Body of pancreas (tissue), 4 donors: ENCODE data around the gene RHOBTB3. TPM values are rescaled to one million over a fixed set of nuclear protein-coding genes. Genes with fewer than 3 reads are reported as not detected.

ENCODE experiments used
- ATAC-seq: fragments of 150-250 bp; one replicate; pipeline ENCODE4 v1.9.1; 2016
- DNase-seq, 4 donors: peaks; one replicate each; pipeline ENCODE4 v3.0.0-alpha.2; 2019
- H3K27ac ChIP-seq, 4 donors: fragments of 200-600 bp; sonication (generic); 1 replicate in 3 of 4; 2 replicates in 1 of 4; pipeline versions ENCODE4 v1.5.1 to v1.6.1; 2016 to 2019; ENCODE audit warnings: mild to moderate bottlenecking in 1 of 4, mixed read lengths in 1 of 4, moderate library complexity in 1 of 4
- H3K27me3 ChIP-seq, 2 donors: fragments of 200-600 bp; sonication (generic); one replicate each; pipeline ENCODE4 v1.6.0; 2016; ENCODE audit warnings: mild to moderate bottlenecking in 1 of 2
- H3K36me3 ChIP-seq, 2 donors: fragments of 200-600 bp; sonication (generic); replicated peaks in 1 of 2; 2 replicates each; pipeline ENCODE4 v1.5.1; 2016; ENCODE audit warnings: low read depth in 2 of 2; ENCODE audit not compliant: insufficient read depth in 1 of 2
- H3K4me1 ChIP-seq: fragments of 200-600 bp; sonication (generic); one replicate; pipeline ENCODE4 v1.6.0; 2016
- H3K4me3 ChIP-seq, 2 donors: fragments of 200-600 bp; sonication (generic); 1 replicate in 1 of 2; 2 replicates in 1 of 2; pipeline ENCODE4 v1.5.1; 2016 to 2019
- H3K9me3 ChIP-seq, 3 donors: fragments of 200-600 bp; sonication (generic); 1 replicate in 2 of 3; 2 replicates in 1 of 3; pipeline ENCODE4 v1.5.1; 2016
- CTCF ChIP-seq, 7 experiments: fragments of 450-650 bp in 4 of 7; fragments of 200-600 bp in 3 of 7; sonication (generic) in 3 of 7; IDR thresholded peaks; one replicate each; pipeline ENCODE4 v1.5.1; 2016 to 2019; ENCODE audit warnings: antibody characterized with exemption in 7 of 7
- POLR2A ChIP-seq, 3 donors: fragments of 450-650 bp; IDR thresholded peaks; one replicate each; pipeline ENCODE4 v1.6.1; 2016; ENCODE audit warnings: antibody characterized with exemption in 3 of 3, mild to moderate bottlenecking in 2 of 3
- WGBS, 2 donors: methylation state at CpG; one replicate each; pipeline ENCODE4 v1.1.5; 2017; 5-methylcytosine and 5-hydroxymethylcytosine counted together
- intact Hi-C: fragments of 100-400 bp; cut with DNase I; formaldehyde crosslinking; loops from one replicate; pipeline ENCODE4 v1.15.1; 2023
- total RNA-seq, 2 donors: library from RNA; depleted of rRNA; stranded (reverse); fragments of >200 nt; gene quantifications; one replicate each; pipeline ENCODE4 v1.1.0, GENCODE V29; 2016

Gene RHOBTB3
- total RNA-seq, 2 donors from 2014 or later: 153 to 196 TPM

GRCh38 chr5:95761771-95762651, 30.9 kb downstream of the RHOBTB3 start:
- WGBS, 2 donors: 63 to 100% methylated on average over 1 of the region's 1 CpG
- Histone ChIP-seq H3K27ac (peak overlapping the region in 3 of 4 donors; percentile 22 to 47 (median 25)), H3K36me3 (peaks cover 0 to 4% of the 10 kb centered on the region in 2 donors), H3K4me3 (no peak overlapping the region), H3K4me1 (peaks cover 57% of the 10 kb centered on the region), H3K9me3 (no peaks in the 10 kb centered on the region), H3K27me3 (no peaks in the 10 kb centered on the region)
- no peak for TF ChIP-seq POLR2A (IDR thresholded peaks at IDR 0.05)
- no peak for TF ChIP-seq CTCF (IDR thresholded peaks at IDR 0.05)
- intact Hi-C loops: no loop called here
- ATAC-seq (no peak), DNase-seq (no peak)

GRCh38 chr5:95762652-95763041, 31.5 kb downstream of the RHOBTB3 start:
- 87 to 88% methylated on average over 5 of the region's 5 CpGs for WGBS, 2 donors
- intact Hi-C loops: no loop called here
- TF ChIP-seq POLR2A (IDR thresholded peaks at IDR 0.05) (no peak), CTCF (IDR thresholded peaks at IDR 0.05) (no peak)
- no peaks in the 10 kb centered on the region for H3K27me3 ChIP-seq
- peak overlapping the region in 2 of 4 donors; percentile 22 to 47 for H3K27ac ChIP-seq
- ATAC-seq (no peak), DNase-seq (no peak)
- no peaks in the 10 kb centered on the region for H3K9me3 ChIP-seq
- H3K4me3 ChIP-seq: no peak overlapping the region
- peaks cover 51% of the 10 kb centered on the region for H3K4me1 ChIP-seq
- H3K36me3 ChIP-seq: peaks cover 0 to 4% of the 10 kb centered on the region in 2 donors

GRCh38 chr5:95763941-95764340, 32.8 kb downstream of the RHOBTB3 start:
- TF ChIP-seq POLR2A (IDR thresholded peaks at IDR 0.05) (no peak), CTCF (IDR thresholded peaks at IDR 0.05) (no peak)
- intact Hi-C loops: no loop called here
- H3K27me3 ChIP-seq: no peaks in the 10 kb centered on the region
- 85 to 89% methylated on average over 6 of the region's 6 CpGs for WGBS, 2 donors
- no peak overlapping the region for H3K4me3 ChIP-seq
- no peaks in the 10 kb centered on the region for H3K9me3 ChIP-seq
- DNase-seq (no peak), ATAC-seq (no peak)
- H3K4me1 ChIP-seq: peaks cover 45% of the 10 kb centered on the region
- H3K36me3 ChIP-seq: peaks cover 0 to 9% of the 10 kb centered on the region in 2 donors
- H3K27ac ChIP-seq: no peak overlapping the region

GRCh38 chr5:95768731-95769130, 37.6 kb downstream of the RHOBTB3 start:
- Histone ChIP-seq H3K9me3 (no peaks in the 10 kb centered on the region), H3K27ac (peak overlapping the region in 3 of 4 donors; percentile 2 to 35 (median 3)), H3K27me3 (no peaks in the 10 kb centered on the region), H3K4me1 (peaks cover 37% of the 10 kb centered on the region), H3K36me3 (peaks cover 0 to 14% of the 10 kb centered on the region in 2 donors), H3K4me3 (no peak overlapping the region)
- 80 to 88% methylated on average over 9 of the region's 9 CpGs for WGBS, 2 donors
- DNase-seq (peak in 3 of 4 donors; percentile 42 to 50 (median 46)), ATAC-seq (no peak)
- TF ChIP-seq CTCF (IDR thresholded peaks at IDR 0.05): no peak
- TF ChIP-seq POLR2A (IDR thresholded peaks at IDR 0.05): no peak
- intact Hi-C loops: no loop called here
